WERI-Rb-1 (cell line): ENCODE measurements around the gene PLCD1.
"Not testable (repeated sequence)": the region's sequence is repeated elsewhere in the genome, so short reads cannot be mapped to it uniquely, and the experiment has no call there.

Source experiments
- DNase-seq: peaks from one replicate; pipeline ENCODE4 v3.0.0-alpha.2; 2020
- H3K27ac ChIP-seq: fragments of 250-450 bp; sonication (Bioruptor Pico); 2 replicates; pipeline ENCODE4 v1.5.1; 2020; ENCODE audit warnings: mild to moderate bottlenecking, moderate library complexity
- H3K27me3 ChIP-seq: fragments of 250-450 bp; sonication (Bioruptor Pico); 2 replicates; pipeline ENCODE4 v1.5.1; 2021; ENCODE audit warnings: mild to moderate bottlenecking, low read depth, moderate library complexity; ENCODE audit not compliant: insufficient read depth, severe bottlenecking
- H3K36me3 ChIP-seq: fragments of 250-450 bp; sonication (Bioruptor Pico); 2 replicates; pipeline ENCODE4 v1.5.1; 2020; ENCODE audit warnings: mild to moderate bottlenecking, moderate library complexity
- H3K4me3 ChIP-seq: 2 replicates; pipeline ENCODE4 v1.5.1; 2011; ENCODE audit warnings: low read depth, mild to moderate bottlenecking, control low read depth, low read length
- H3K9me3 ChIP-seq: fragments of 250-450 bp; sonication (Bioruptor Pico); 2 replicates; pipeline ENCODE4 v1.5.1; 2021; ENCODE audit warnings: mild to moderate bottlenecking, moderate library complexity; ENCODE audit not compliant: severe bottlenecking
- TF ChIP-seq, protein P1 (sequence below): IDR thresholded peaks from 2 replicates; pipeline ENCODE4 v1.5.1; 2011; ENCODE audit warnings: low read depth, mild to moderate bottlenecking, control low read depth, inconsistent platforms, low read length

Gene PLCD1

GRCh38 chr3:38029400-38030125, at the start of gene PLCD1:
TSS of gene PLCD1 (minus strand) at chr3:38029642. CDS start at chr3:38029539, 103 bp downstream.
- Histone ChIP-seq H3K27ac (no peak within 1 kb of the TSS), H3K27me3 (peaks cover 21% of the 10 kb centered on the region), H3K36me3 (no peaks in the 10 kb centered on the region), H3K9me3 (no peaks in the 10 kb centered on the region), H3K4me3 (no peak within 1 kb of the TSS)
- DNase-seq: no peak
- TF ChIP-seq, protein P1, sequence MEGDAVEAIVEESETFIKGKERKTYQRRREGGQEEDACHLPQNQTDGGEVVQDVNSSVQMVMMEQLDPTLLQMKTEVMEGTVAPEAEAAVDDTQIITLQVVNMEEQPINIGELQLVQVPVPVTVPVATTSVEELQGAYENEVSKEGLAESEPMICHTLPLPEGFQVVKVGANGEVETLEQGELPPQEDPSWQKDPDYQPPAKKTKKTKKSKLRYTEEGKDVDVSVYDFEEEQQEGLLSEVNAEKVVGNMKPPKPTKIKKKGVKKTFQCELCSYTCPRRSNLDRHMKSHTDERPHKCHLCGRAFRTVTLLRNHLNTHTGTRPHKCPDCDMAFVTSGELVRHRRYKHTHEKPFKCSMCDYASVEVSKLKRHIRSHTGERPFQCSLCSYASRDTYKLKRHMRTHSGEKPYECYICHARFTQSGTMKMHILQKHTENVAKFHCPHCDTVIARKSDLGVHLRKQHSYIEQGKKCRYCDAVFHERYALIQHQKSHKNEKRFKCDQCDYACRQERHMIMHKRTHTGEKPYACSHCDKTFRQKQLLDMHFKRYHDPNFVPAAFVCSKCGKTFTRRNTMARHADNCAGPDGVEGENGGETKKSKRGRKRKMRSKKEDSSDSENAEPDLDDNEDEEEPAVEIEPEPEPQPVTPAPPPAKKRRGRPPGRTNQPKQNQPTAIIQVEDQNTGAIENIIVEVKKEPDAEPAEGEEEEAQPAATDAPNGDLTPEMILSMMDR: no peak

GRCh38 chr3:38077073-38077472, 47.6 kb upstream of the PLCD1 start:
- not testable (repeated sequence) for H3K4me3 ChIP-seq, DNase-seq, H3K27ac ChIP-seq, H3K9me3 ChIP-seq, H3K36me3 ChIP-seq
- H3K27me3 ChIP-seq: peaks cover 62% of the 10 kb centered on the region

- H3K27me3 ChIP-seq: peaks cover 74% of the 10 kb centered on the region
- H3K27ac ChIP-seq: no peak overlapping the region
- H3K36me3 ChIP-seq: no peaks in the 10 kb centered on the region
- H3K9me3 ChIP-seq: peaks cover 4% of the 10 kb centered on the region
- no peak for DNase-seq
- TF ChIP-seq, protein P1: no peak
- H3K4me3 ChIP-seq: no peak overlapping the region
Observed at GRCh38 chr3:38070013-38070412, 40.6 kb upstream of the PLCD1 start.

DNA sequence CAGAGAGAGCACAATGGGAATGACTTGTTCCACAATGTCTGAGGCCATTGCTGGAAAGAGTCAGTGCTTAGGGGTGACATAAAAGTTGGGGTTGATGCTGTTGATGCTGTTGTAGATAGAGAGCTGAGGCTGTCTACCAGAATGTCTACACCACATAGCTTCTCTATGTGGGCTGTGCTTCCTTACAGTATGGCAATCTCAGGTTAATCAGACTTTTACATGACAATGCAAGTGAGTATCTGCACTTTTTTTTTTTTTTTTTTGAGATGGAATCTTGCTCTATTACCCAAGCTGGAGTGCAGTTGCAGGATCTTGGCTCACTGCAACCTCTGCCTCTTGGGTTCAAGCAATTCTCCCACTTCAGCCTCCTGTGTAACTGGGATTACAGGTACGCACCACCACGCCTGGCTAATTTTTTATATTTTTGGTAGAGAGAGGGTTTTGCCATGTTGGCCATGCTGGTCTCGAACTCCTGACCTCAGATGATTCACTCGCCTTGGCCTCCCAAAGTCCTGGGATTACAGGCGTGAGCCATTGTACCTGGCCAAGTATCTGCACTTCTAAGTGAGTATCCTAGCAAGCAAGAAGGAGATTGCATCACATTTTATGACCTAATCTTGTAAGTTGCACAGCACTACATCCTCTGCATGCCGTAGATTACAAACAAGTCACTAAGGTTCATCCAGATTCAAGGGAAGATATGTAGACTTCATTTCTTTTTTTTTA, 38.2 kb upstream of the PLCD1 start:
- TF ChIP-seq, protein P1: no peak
- H3K36me3 ChIP-seq: no peaks in the 10 kb centered on the region
- no peak for DNase-seq
- H3K4me3 ChIP-seq: no peak overlapping the region
- H3K27ac ChIP-seq: no peak overlapping the region
- peaks cover 7% of the 10 kb centered on the region for H3K9me3 ChIP-seq
- peaks cover 52% of the 10 kb centered on the region for H3K27me3 ChIP-seq

DNA sequence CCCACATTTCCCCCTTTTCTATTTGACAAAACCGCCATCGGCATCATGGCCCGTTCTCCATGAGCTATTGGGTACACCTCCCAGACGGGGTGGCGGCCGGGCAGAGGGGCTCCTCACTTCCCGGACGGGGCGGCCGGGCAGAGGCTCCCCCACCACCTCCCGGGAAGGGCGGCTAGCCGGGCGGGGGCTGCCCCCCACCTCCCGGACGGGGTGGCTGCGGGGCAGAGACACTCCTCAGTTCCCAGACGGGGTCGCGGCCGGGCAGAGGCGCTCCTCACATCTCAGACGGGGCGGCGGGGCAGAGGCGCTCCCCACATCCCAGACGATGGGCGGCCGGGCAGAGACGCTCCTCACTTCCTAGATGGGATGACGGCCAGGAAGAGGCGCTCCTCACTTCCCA, 35.0 kb upstream of the PLCD1 start:
- H3K27me3 ChIP-seq: peaks cover 34% of the 10 kb centered on the region
- H3K27ac ChIP-seq, H3K4me3 ChIP-seq, DNase-seq, H3K9me3 ChIP-seq, H3K36me3 ChIP-seq: not testable (repeated sequence)

DNA sequence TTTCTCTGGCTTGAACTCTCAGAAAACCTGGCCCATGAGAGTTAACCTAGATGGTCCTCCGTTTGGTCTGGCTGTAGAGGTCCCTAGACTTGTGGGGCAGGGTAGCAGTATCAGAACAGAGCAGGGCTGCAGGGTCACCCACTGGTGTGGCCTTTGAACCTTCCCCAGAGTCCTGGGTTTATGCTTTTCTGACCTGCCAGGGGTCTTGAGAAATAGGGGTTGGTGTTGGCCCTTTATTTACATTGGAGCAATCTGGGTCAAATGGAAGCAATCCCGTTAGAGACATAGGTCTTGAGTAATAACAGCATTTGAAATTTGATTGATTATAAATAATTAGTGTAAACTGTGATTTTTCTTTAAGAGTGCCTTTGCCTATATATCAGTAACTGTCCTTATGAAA, 33.4 kb upstream of the PLCD1 start:
- peaks cover 22% of the 10 kb centered on the region for H3K27me3 ChIP-seq
- no peak overlapping the region for H3K4me3 ChIP-seq
- no peaks in the 10 kb centered on the region for H3K36me3 ChIP-seq
- H3K9me3 ChIP-seq: peaks cover 7% of the 10 kb centered on the region
- TF ChIP-seq, protein P1: no peak
- no peak overlapping the region for H3K27ac ChIP-seq
- no peak for DNase-seq
